OCI-LY7 (cell line): ENCODE data around the gene PPM1H. TPM values are rescaled to one million over a fixed set of nuclear protein-coding genes. Genes with fewer than 3 reads are reported as not detected.
A peak's percentile ranks its signal among the peaks of the same experiment; 100 is the strongest.

ENCODE experiments used
- Bru-seq: library from RNA; stranded (reverse); fragments of 400-500 nt; gene quantifications from one replicate; lab custom pipeline; 2021; lab: Mats Ljungman, UMichigan
- BruChase-seq, 2 experiments: library from RNA; stranded (reverse); fragments of 400-500 nt; gene quantifications; one replicate each; lab custom pipeline; 2021; lab: Mats Ljungman, UMichigan
- BruUV-seq: library from RNA; stranded (reverse); fragments of 400-500 nt; replicated peaks from 2 replicates; lab custom pipeline; 2021; lab: Mats Ljungman, UMichigan
- CTCF ChIA-PET: fragments of 300-600 bp; sonication (Branson Sonifier 250); formaldehyde crosslinking; loops from one replicate; lab custom pipeline; 2022; ENCODE audit warnings: antibody characterized with exemption; ENCODE audit not compliant: unreplicated experiment; lab: Charles Lee
- POLR2A ChIA-PET: fragments of 300-600 bp; sonication (Branson Sonifier 250); formaldehyde crosslinking; loops from one replicate; lab custom pipeline; 2022; ENCODE audit warnings: antibody characterized with exemption; lab: Charles Lee
- DNase-seq: peaks from one replicate; pipeline ENCODE4 v3.0.0-alpha.2; 2015; ENCODE audit warnings: low spot score
- H2AFZ ChIP-seq: fragments of 200-600 bp; sonication (generic), shearing (Covaris generic); 2 replicates; pipeline ENCODE4 v1.6.1; 2014; ENCODE audit warnings: mild to moderate bottlenecking, antibody characterized with exemption, low read length, moderate library complexity
- H3K27ac ChIP-seq: fragments of 200-600 bp; sonication (generic); 2 replicates; pipeline ENCODE4 v1.5.1; 2014; ENCODE audit warnings: mixed run types, low read depth, mild to moderate bottlenecking, moderate library complexity, low read length, inconsistent platforms; ENCODE audit not compliant: poor library complexity, severe bottlenecking
- H3K36me3 ChIP-seq: fragments of 200-600 bp; sonication (generic); 2 replicates; pipeline ENCODE4 v1.6.1; 2014; ENCODE audit warnings: mild to moderate bottlenecking, antibody characterized with exemption, low read length, moderate library complexity, mixed read lengths; ENCODE audit not compliant: insufficient read depth
- H3K4me1 ChIP-seq: fragments of 200-600 bp; sonication (generic); 2 replicates; pipeline ENCODE4 v1.5.1; 2014; ENCODE audit warnings: mild to moderate bottlenecking, low read length; ENCODE audit not compliant: insufficient read depth, poor library complexity, severe bottlenecking
- H3K4me2 ChIP-seq: fragments of 200-600 bp; sonication (generic); 2 replicates; pipeline ENCODE4 v1.6.1; 2014; ENCODE audit warnings: mild to moderate bottlenecking, low read length
- H3K4me3 ChIP-seq: fragments of 200-600 bp; sonication (generic); 2 replicates; pipeline ENCODE4 v1.5.1; 2014; ENCODE audit warnings: mild to moderate bottlenecking, low read depth, low read length; ENCODE audit not compliant: poor library complexity, severe bottlenecking
- H3K79me2 ChIP-seq: fragments of 200-600 bp; sonication (generic); 2 replicates; pipeline ENCODE4 v1.6.1; 2016; ENCODE audit warnings: low read depth, mild to moderate bottlenecking, low read length, moderate library complexity, mixed read lengths; ENCODE audit not compliant: insufficient read depth
- H3K9me2 ChIP-seq: fragments of 200-600 bp; sonication (generic); 2 replicates; pipeline ENCODE4 v1.6.1; 2016; ENCODE audit warnings: mild to moderate bottlenecking, low read length, mixed read lengths; ENCODE audit not compliant: insufficient read depth
- H3K9me3 ChIP-seq: fragments of 200-600 bp; sonication (generic); 2 replicates; pipeline ENCODE4 v1.6.1; 2014; ENCODE audit warnings: mild to moderate bottlenecking, mixed run types, low read length, mixed read lengths
- H4K20me1 ChIP-seq: fragments of 200-600 bp; sonication (generic); 2 replicates; pipeline ENCODE4 v1.6.1; 2014; ENCODE audit warnings: mild to moderate bottlenecking, antibody characterized with exemption, low read length, moderate library complexity, mixed read lengths; ENCODE audit not compliant: insufficient read depth
- EZH2phosphoT487 ChIP-seq: fragments of 200-600 bp; sonication (generic); IDR thresholded peaks from 2 replicates; pipeline ENCODE4 v1.6.1; 2018; ENCODE audit warnings: low read depth, borderline replicate concordance, mild to moderate bottlenecking, mixed run types, antibody characterized with exemption, low read length, moderate library complexity, mixed read lengths
- intact Hi-C: fragments of 100-400 bp; cut with micrococcal nuclease; formaldehyde crosslinking; loops from one replicate; pipeline ENCODE4 v1.10.0; 2022; ENCODE audit not compliant: unreplicated experiment
- long read RNA-seq: library from polyadenylated mRNA; stranded (forward); transcript quantifications from one replicate; pipeline ENCODE4 v2.0.0, GENCODE V29; 2022
- total RNA-seq, 2 experiments: library from RNA; depleted of rRNA in 1 of 2; stranded (reverse); fragments of >200 nt in 1 of 2; shearing (Covaris generic) in 1 of 2; gene quantifications; 2 replicates each; pipeline ENCODE4 v1.2.3, GENCODE V29; 2014 to 2022
- TF ChIP-seq, protein P1 (sequence below): fragments of 200-600 bp; sonication (generic); conservative IDR thresholded peaks from 2 replicates; pipeline ENCODE4 v1.5.1; 2014; ENCODE audit warnings: mild to moderate bottlenecking, antibody characterized with exemption, low read length, moderate library complexity, mixed read lengths

The PPM1H gene, protein sequence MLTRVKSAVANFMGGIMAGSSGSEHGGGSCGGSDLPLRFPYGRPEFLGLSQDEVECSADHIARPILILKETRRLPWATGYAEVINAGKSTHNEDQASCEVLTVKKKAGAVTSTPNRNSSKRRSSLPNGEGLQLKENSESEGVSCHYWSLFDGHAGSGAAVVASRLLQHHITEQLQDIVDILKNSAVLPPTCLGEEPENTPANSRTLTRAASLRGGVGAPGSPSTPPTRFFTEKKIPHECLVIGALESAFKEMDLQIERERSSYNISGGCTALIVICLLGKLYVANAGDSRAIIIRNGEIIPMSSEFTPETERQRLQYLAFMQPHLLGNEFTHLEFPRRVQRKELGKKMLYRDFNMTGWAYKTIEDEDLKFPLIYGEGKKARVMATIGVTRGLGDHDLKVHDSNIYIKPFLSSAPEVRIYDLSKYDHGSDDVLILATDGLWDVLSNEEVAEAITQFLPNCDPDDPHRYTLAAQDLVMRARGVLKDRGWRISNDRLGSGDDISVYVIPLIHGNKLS
- total RNA-seq (2014; rRNA removed; shearing (Covaris generic)) (3.4 and 3.6 TPM in 2 replicates), total RNA-seq (2022) (2.0 and 3.9 TPM in 2 replicates), Bru-seq, nascent RNA (percentile 32 among the genes with signal in this experiment), BruChase-seq, experiment 1, labeled RNA remaining after a 6-hour chase (percentile 26 among the genes with signal in this experiment), BruChase-seq, experiment 2, labeled RNA remaining after a 2-hour chase (percentile 29 among the genes with signal in this experiment)
- long read RNA-seq, full-length matches to known transcripts = 5 of 9 reads
- long read RNA-seq, partial matches to known transcripts = 2 of 9 reads
- long read RNA-seq, other reads (novel, unspliced or antisense) = 2 of 9 reads

DNA sequence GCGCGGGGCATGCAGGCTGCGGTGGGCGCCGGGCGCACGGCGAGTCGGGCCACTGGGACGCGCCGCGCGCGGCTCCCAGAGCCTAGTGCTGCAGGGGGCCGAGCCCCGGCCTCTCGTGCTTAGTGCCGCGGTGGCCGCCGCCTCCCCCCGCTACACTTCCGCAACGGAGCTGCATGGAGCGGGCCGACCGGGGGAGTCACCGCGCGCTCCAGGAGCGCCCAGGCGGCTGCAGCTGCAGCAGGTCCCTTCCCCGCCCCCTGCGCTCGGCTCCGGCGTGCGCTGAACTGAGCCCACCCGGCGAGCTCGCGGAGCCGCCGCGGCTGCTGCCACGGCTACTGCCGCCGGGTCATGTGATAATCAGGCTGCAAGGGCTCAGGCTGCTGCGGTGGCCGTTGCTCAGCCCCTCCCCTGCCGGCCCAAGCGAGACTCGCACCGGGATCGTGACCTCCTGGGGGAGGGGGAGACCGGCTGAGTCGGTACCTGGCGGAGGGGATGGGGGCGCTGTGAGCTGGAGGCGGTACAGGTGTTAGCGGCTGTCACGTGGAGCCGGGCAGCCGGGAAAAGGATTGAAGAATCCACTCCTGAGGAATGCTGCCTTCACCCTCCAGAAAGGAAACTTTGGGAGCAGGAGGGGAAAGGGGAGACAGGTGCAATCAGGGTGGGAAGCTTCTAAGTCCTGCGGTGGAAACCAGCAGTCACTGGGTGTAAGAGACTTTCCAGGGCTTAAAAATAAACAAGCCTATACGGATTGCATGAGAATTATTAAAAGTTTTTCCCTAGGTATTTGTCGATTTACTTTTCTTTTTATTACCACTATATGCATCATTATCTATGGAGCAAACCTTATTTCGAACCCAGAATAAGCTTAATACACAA, at the start of gene PPM1H:
Gene PPM1H (minus strand): TSS at position 352 of the 876 bp plus-strand sequence. CDS start 414 bp downstream, outside the sequence.
- no peaks in the 10 kb centered on the region for H3K9me2 ChIP-seq
- TF ChIP-seq EZH2phosphoT487 = no peak
- TF ChIP-seq, protein P1, sequence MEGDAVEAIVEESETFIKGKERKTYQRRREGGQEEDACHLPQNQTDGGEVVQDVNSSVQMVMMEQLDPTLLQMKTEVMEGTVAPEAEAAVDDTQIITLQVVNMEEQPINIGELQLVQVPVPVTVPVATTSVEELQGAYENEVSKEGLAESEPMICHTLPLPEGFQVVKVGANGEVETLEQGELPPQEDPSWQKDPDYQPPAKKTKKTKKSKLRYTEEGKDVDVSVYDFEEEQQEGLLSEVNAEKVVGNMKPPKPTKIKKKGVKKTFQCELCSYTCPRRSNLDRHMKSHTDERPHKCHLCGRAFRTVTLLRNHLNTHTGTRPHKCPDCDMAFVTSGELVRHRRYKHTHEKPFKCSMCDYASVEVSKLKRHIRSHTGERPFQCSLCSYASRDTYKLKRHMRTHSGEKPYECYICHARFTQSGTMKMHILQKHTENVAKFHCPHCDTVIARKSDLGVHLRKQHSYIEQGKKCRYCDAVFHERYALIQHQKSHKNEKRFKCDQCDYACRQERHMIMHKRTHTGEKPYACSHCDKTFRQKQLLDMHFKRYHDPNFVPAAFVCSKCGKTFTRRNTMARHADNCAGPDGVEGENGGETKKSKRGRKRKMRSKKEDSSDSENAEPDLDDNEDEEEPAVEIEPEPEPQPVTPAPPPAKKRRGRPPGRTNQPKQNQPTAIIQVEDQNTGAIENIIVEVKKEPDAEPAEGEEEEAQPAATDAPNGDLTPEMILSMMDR = peak; percentile 76
- H3K9me3 ChIP-seq = no peaks in the 10 kb centered on the region
- intact Hi-C loops = loop anchor here (2.0 kb wide), 1 partner anchor 52 kb away; no protein-coding TSS in a partner anchor
- no TSS peak for BruUV-seq
- ChIA-PET POLR2A (interaction anchor here (2.4 kb wide), 1 partner anchor 31 kb away, joined by 5 read pairs; no protein-coding TSS in a partner anchor), CTCF (no interaction called here)
- H3K4me2 ChIP-seq = peak within 1 kb of the TSS; percentile 83
- DNase-seq = peak; percentile 78
- H4K20me1 ChIP-seq = no peaks in the 10 kb centered on the region
- H3K4me1 ChIP-seq = peaks cover 11% of the 10 kb centered on the region
- no peaks in the 10 kb centered on the region for H3K36me3 ChIP-seq
- peak within 1 kb of the TSS; percentile 73 for H3K4me3 ChIP-seq
- H3K27ac ChIP-seq = no peak within 1 kb of the TSS
- peak within 1 kb of the TSS; percentile 66; the same call in 1 of the 2 replicates for H2AFZ ChIP-seq
- no peaks in the 10 kb centered on the region for H3K79me2 ChIP-seq

DNA sequence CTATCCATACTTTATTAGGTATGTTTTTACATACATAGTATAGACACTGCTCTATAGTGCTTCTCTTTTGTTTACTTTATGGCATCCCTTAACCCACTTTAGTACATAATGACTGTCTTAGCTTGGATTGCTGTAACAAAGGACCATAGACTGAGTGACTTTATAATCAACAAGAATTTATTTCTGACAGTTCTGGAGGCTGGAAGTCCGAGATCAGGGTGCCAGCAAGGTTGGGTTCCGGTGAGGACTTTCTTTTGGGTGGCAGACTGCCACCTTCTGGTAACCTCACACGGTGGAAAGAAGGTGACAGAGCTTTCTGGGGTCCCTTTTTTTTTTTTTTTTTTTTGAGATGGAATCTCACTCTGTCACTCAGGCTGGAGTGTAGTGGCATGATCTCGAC, 48.6 kb upstream of the PPM1H start:
- Histone ChIP-seq H3K79me2 (no peaks in the 10 kb centered on the region), H3K4me2 (no peak overlapping the region), H3K4me1 (no peaks in the 10 kb centered on the region), H3K36me3 (no peaks in the 10 kb centered on the region), H3K27ac (no peak overlapping the region), H4K20me1 (no peaks in the 10 kb centered on the region), H3K9me2 (no peaks in the 10 kb centered on the region), H3K4me3 (no peak overlapping the region), H2AFZ (no peak overlapping the region), H3K9me3 (no peaks in the 10 kb centered on the region)
- intact Hi-C loops = no loop called here
- no TSS peak for BruUV-seq
- POLR2A ChIA-PET = no interaction called here
- CTCF ChIA-PET = no interaction called here
- TF ChIP-seq, protein P1 = peak; percentile 59
- no peak for TF ChIP-seq EZH2phosphoT487
- peak; percentile 14 for DNase-seq
